RKO (cell line): ENCODE measurements around the gene CAPN9.
"Not testable (repeated sequence)": the region's sequence is repeated elsewhere in the genome, so short reads cannot be mapped to it uniquely, and the experiment has no call there.

Source experiments
- DNase-seq: peaks from one replicate; pipeline ENCODE4 v3.0.0-alpha.2; 2016; ENCODE audit warnings: low spot score

The CAPN9 gene

GRCh38 chr1:230746617-230747016, 571 bp upstream of the CAPN9 start:
- no peak for DNase-seq

DNA sequence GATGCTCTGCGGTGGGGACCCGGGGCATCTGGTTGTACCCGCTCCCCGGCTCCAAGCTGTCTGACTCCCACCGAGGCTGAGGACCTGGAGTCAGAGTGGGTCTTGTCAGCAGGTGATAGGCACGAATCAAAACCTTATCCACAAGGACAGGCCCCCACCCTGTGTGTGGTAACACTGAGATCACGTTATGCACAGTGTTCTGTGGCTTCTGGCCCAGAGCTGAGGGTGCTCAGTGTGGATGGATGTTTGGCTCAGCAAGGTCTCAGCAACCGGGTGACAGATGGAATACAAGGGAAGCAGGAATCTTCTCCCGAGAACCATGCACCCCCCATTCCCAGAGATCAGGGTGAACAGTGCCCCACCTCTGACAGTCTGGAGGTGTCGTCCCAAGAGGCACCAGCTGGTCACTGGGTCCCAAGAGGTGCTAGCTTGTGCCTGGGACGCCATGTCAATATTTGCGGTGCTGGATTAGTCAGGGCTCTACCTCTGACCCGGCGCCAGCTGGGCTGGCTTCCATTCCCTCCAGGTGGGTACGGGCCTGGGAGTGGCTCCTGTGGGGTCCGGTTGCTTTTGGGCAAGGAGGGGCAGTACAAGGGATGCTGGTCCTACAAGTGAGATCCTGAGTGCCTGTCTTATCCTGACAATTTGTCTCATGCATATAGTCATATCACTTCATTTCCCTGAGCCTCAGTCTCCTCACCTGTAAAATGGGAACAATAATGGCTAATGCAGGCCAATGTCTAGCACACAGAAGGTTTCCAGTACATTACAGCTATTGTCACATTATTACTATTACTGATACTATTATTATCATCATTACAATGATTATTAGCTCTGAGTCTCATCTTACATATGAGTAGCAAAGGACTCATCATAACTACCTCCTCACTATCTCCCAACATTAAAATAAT, 957 bp downstream of the CAPN9 start:
- DNase-seq = no peak

GRCh38 chr1:230749150-230749549, 2.0 kb downstream of the CAPN9 start:
- no peak for DNase-seq

DNA sequence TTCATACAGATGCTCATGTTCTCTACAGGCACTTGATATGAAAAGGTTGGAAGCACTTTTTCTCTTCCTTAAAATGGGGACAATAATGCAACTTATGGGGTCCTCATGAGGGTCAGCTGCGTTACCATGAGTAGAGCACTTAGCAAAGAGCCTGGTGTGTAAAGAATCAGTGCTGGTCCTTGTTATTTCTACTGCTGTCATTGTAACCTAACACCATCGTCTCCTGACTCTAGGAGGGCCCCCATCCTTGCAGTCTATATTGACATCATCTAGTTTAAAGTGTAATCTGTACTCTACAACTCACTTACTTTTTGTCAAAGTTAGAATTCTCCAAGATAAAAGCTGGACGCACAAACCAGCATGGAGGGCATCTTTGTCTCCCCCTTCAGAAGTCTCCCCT, 2.4 kb downstream of the CAPN9 start:
- DNase-seq = no peak

- no peak for DNase-seq
These were observed 3.4 kb downstream of the CAPN9 start for GRCh38 chr1:230750576-230750975.

DNA sequence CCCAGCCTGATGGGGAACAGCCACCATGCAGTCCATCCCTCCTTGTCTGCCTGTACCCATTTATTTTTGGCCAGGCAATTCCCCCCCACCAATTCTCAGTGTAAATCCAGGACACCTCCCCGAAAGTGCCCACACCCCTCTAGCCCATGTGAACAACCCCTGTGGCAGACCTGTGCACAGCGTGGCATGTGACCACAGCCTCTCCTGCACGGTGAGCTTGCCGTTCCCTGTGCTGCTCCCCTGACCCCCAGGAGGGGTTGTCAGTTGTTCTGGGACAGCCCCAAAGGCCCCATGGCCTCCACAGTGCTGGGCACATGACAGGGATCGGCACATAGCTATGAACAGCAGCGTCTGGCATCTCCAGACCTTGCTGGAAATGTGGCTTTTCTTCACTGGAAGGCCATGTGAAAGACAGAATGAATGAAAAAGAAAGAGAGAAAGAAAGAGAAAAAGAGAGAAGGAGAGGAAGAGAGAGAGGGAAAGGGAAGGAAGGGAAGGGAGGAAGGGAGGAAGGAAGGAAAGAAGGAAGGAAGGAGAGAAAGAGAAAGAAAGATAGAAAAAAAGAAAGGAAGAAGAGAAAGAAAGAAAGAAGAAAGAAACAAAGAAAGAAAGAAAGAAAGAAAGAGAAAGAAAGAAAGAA, 3.9 kb downstream of the CAPN9 start:
- no peak for DNase-seq

- no peak for DNase-seq
These were observed 5.2 kb downstream of the CAPN9 start for GRCh38 chr1:230752407-230752806.

- DNase-seq = no peak
These were observed 6.0 kb downstream of the CAPN9 start for GRCh38 chr1:230753191-230753585.

- DNase-seq = no peak
These were observed 6.5 kb downstream of the CAPN9 start for GRCh38 chr1:230753586-230754251.

- DNase-seq = no peak
These were observed 7.6 kb downstream of the CAPN9 start for GRCh38 chr1:230754796-230755195.

- DNase-seq = no peak
These were observed 10.9 kb downstream of the CAPN9 start for GRCh38 chr1:230757856-230758708.

- no peak for DNase-seq
These were observed 11.7 kb downstream of the CAPN9 start for GRCh38 chr1:230758709-230759368.

- DNase-seq = no peak
These were observed 12.3 kb downstream of the CAPN9 start for GRCh38 chr1:230759369-230760065.

DNA sequence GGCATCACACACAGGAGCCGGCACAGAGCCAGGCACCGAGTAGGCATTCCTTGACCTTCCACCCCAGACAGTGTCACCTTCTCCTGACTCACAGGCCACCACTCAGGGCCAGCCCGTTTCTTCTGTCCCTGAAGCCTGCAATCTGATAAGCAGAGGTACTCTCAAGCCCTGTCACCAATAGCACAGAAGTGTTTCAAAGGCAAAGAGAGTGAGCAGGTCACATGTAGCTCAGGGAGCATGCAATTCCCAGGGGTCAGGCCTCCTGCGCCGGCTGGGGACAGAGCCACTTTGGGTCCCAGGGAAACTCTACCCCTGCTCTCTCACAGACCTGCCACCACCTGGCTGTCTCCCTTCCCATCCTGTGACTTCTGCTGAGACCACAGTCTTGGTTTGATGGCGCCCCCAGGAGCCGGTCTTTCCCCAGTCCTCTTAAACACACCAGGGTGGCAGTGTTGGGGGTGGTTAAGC, 13.2 kb downstream of the CAPN9 start:
- DNase-seq = no peak

- no peak for DNase-seq
These were observed 14.4 kb downstream of the CAPN9 start for GRCh38 chr1:230761443-230762167.

DNA sequence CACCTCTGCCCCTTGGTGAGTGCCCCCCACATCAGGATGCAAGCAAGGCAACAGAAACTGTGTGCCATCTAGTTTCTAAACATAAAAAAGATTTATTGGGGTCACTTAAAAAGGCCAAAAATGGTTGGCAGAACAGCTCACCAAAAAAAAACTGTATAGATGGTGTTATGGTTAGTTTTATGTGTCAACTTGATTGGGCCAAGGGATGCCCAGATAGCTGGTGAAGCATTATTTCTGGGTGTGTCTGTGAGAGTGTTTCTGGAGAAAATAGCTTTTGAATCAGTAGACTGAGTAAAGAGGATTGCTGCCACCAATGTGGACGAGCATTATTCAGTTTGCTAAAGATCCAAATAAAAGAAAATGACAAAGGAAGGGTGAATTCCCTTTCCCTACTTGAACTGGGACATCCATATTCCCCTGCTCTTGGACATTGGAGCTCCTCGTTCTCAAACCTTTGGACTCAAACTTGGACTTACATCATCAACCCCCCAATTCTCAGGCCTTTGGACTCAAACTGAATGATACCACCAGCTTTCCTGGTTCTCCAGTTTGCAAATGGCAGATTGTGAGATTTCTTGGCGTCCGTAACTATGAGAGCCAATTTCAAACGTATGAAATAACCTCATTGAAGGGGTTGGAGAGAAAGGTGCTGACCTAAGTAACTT, 16.9 kb downstream of the CAPN9 start:
- no peak for DNase-seq

GRCh38 chr1:230766318-230766717, 19.1 kb downstream of the CAPN9 start:
- no peak for DNase-seq

DNA sequence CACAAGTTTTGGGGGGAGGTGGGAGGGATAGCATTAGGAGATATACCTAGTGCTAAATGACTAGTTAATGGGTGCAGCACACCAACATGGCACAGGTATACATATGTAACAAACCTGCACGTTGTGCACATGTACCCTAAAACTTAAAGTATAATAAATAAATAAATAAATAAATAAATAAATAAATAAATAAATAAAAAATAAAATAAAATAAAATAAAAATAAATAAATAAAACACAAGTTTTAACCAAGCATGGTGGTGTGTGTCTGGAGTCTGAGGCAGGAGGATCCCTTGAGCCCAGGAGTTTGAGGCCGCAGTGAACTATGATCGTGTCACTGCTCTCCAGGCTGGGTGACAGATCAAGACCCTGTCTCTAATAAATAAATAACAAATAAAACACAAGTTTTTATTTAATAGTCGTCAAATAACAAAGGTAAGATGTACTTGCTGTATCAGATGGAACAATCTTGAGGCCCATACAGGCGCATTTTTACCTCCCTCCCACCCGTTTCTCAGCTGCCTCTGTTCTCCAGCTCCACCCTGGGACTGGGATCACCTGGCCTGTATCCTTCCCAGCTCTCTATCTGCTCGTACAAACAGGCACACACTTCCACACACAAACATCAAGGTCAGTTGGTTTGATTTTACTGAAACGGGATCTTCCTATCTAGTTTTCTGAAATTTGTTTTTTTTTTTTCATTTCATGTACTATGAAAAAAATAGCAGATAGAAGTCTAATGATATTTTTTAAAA, 20.8 kb downstream of the CAPN9 start:
- not testable (repeated sequence) for DNase-seq
